Glutamatergic neuron (in vitro differentiated cells): ENCODE measurements around the gene CMTM4. TPM values are rescaled to one million over a fixed set of nuclear protein-coding genes. Genes with fewer than 3 reads are reported as not detected.

ENCODE experiments used
- DNase-seq: peaks from one replicate; pipeline ENCODE4 v3.0.0; 2022
- H3K27ac Mint-ChIP-seq: one replicate; pipeline ENCODE4 v1.8.0; 2020; ENCODE audit warnings: mild to moderate bottlenecking, mixed read lengths, inconsistent platforms; ENCODE audit not compliant: unreplicated experiment
- H3K27me3 Mint-ChIP-seq: one replicate; pipeline ENCODE4 v1.8.0; 2020; ENCODE audit warnings: mild to moderate bottlenecking, moderate library complexity, mixed read lengths, inconsistent platforms; ENCODE audit not compliant: unreplicated experiment
- H3K36me3 Mint-ChIP-seq: one replicate; pipeline ENCODE4 v1.8.0; 2020; ENCODE audit warnings: mild to moderate bottlenecking, mixed read lengths, inconsistent platforms; ENCODE audit not compliant: unreplicated experiment
- H3K4me1 Mint-ChIP-seq: one replicate; pipeline ENCODE4 v1.8.0; 2020; ENCODE audit warnings: mild to moderate bottlenecking, low read depth, mixed read lengths, inconsistent platforms; ENCODE audit not compliant: unreplicated experiment
- H3K4me3 Mint-ChIP-seq: one replicate; pipeline ENCODE4 v1.8.0; 2020; ENCODE audit warnings: mild to moderate bottlenecking, mixed read lengths, inconsistent platforms; ENCODE audit not compliant: unreplicated experiment
- H3K9me3 Mint-ChIP-seq: one replicate; pipeline ENCODE4 v1.8.0; 2020; ENCODE audit warnings: mild to moderate bottlenecking, moderate library complexity, mixed read lengths, inconsistent platforms; ENCODE audit not compliant: unreplicated experiment
- CTCF ChIP-seq: fragments of 200-600 bp; sonication (generic); IDR thresholded peaks from one replicate; pipeline ENCODE4 v1.5.0; 2021; ENCODE audit not compliant: partially characterized antibody, unreplicated experiment
- total RNA-seq: library from RNA; stranded (reverse); fragmentation: NEBNext Ultra II Directional; extraction: Animal tissue kit (Norgen Biotek cat#: 25700); gene quantifications from one replicate; pipeline ENCODE4 v1.2.1, GENCODE V29; 2021; ENCODE audit not compliant: unreplicated experiment

The CMTM4 gene
- total RNA-seq, 1 donor from 2014 or later: 8.2 TPM

- H3K9me3 Mint-ChIP-seq: peaks cover 8% of the 10 kb centered on the region
- peaks cover 2% of the 10 kb centered on the region for H3K4me1 Mint-ChIP-seq
- TF ChIP-seq CTCF: no peak
- H3K27ac Mint-ChIP-seq: no peak overlapping the region
- DNase-seq: no peak
- peaks cover 4% of the 10 kb centered on the region for H3K36me3 Mint-ChIP-seq
- no peak overlapping the region for H3K4me3 Mint-ChIP-seq
- H3K27me3 Mint-ChIP-seq: peaks cover 8% of the 10 kb centered on the region
These were observed 18.2 kb upstream of the CMTM4 start for GRCh38 chr16:66714654-66715307.

- Mint-ChIP-seq H3K9me3 (peaks cover 8% of the 10 kb centered on the region), H3K4me1 (peaks cover 2% of the 10 kb centered on the region), H3K27me3 (peaks cover 10% of the 10 kb centered on the region), H3K4me3 (no peak overlapping the region), H3K36me3 (peaks cover 4% of the 10 kb centered on the region), H3K27ac (no peak overlapping the region)
- TF ChIP-seq CTCF: no peak
- DNase-seq: no peak
These were observed 17.5 kb upstream of the CMTM4 start for GRCh38 chr16:66714062-66714461.

- Mint-ChIP-seq H3K36me3 (peaks cover 4% of the 10 kb centered on the region), H3K9me3 (peaks cover 8% of the 10 kb centered on the region), H3K4me3 (no peak overlapping the region), H3K27ac (no peak overlapping the region), H3K27me3 (peaks cover 10% of the 10 kb centered on the region), H3K4me1 (peaks cover 2% of the 10 kb centered on the region)
- no peak for TF ChIP-seq CTCF
- DNase-seq: no peak
These were observed 16.5 kb upstream of the CMTM4 start for GRCh38 chr16:66713076-66713475.

- Mint-ChIP-seq H3K27ac (no peak overlapping the region), H3K9me3 (peaks cover 8% of the 10 kb centered on the region), H3K27me3 (peaks cover 10% of the 10 kb centered on the region), H3K4me1 (peaks cover 3% of the 10 kb centered on the region), H3K36me3 (peaks cover 4% of the 10 kb centered on the region), H3K4me3 (no peak overlapping the region)
- DNase-seq: no peak
- no peak for TF ChIP-seq CTCF
These were observed 16.0 kb upstream of the CMTM4 start for GRCh38 chr16:66712512-66712911.

- Mint-ChIP-seq H3K4me3 (no peak overlapping the region), H3K36me3 (peaks cover 4% of the 10 kb centered on the region), H3K4me1 (peaks cover 3% of the 10 kb centered on the region), H3K27me3 (peaks cover 10% of the 10 kb centered on the region), H3K9me3 (peaks cover 5% of the 10 kb centered on the region), H3K27ac (no peak overlapping the region)
- no peak for DNase-seq
- no peak for TF ChIP-seq CTCF
These were observed 15.0 kb upstream of the CMTM4 start for GRCh38 chr16:66711581-66711980.
